ENCODE data around the gene ADAM12.

ADAM12 gene

GRCh38 chr10:126122881-126123280 is 265.4 kb downstream of the ADAM12 start:
- Histone ChIP-seq H3K36me3 (ENCODE audit: control insufficient read depth, insufficient read depth, low read length) (no peaks in the 10 kb centered on the region), H3K4me1 (ENCODE audit: control insufficient read depth, insufficient read depth, low read length) (no peaks in the 10 kb centered on the region), H3K9ac (ENCODE audit: low read length) (no peak overlapping the region), H3K4me3 (ENCODE audit: low read length) (no peak overlapping the region), H3K27ac (ENCODE audit: low read depth, low read length) (no peak overlapping the region), H3K27me3 (ENCODE audit: control insufficient read depth, insufficient read depth, low read length) (no peaks in the 10 kb centered on the region)

GRCh38 chr10:126119599-126119998 is 268.7 kb downstream of the ADAM12 start:
- no peaks in the 10 kb centered on the region for H3K4me1 ChIP-seq (ENCODE audit: control insufficient read depth, insufficient read depth, low read length)
- H3K9ac ChIP-seq (ENCODE audit: low read length), result no peak overlapping the region
- H3K27me3 ChIP-seq (ENCODE audit: control insufficient read depth, insufficient read depth, low read length), result no peaks in the 10 kb centered on the region
- no peaks in the 10 kb centered on the region for H3K36me3 ChIP-seq (ENCODE audit: control insufficient read depth, insufficient read depth, low read length)
- no peak overlapping the region for H3K27ac ChIP-seq (ENCODE audit: low read depth, low read length)
- H3K4me3 ChIP-seq (ENCODE audit: low read length), result no peak overlapping the region

- H3K36me3 ChIP-seq (ENCODE audit: control insufficient read depth, insufficient read depth, low read length), result no peaks in the 10 kb centered on the region
- H3K9ac ChIP-seq (ENCODE audit: low read length), result no peak overlapping the region
- no peaks in the 10 kb centered on the region for H3K4me1 ChIP-seq (ENCODE audit: control insufficient read depth, insufficient read depth, low read length)
- H3K4me3 ChIP-seq (ENCODE audit: low read length), result no peak overlapping the region
- no peaks in the 10 kb centered on the region for H3K27me3 ChIP-seq (ENCODE audit: control insufficient read depth, insufficient read depth, low read length)
- no peak overlapping the region for H3K27ac ChIP-seq (ENCODE audit: low read depth, low read length)
Observed at GRCh38 chr10:126118476-126118875, 269.8 kb downstream of the ADAM12 start.

GRCh38 chr10:126117196-126117595 is 271.1 kb downstream of the ADAM12 start:
- no peak overlapping the region for H3K4me3 ChIP-seq (ENCODE audit: low read length)
- H3K4me1 ChIP-seq (ENCODE audit: control insufficient read depth, insufficient read depth, low read length), result no peaks in the 10 kb centered on the region
- H3K27me3 ChIP-seq (ENCODE audit: control insufficient read depth, insufficient read depth, low read length), result no peaks in the 10 kb centered on the region
- no peaks in the 10 kb centered on the region for H3K36me3 ChIP-seq (ENCODE audit: control insufficient read depth, insufficient read depth, low read length)
- H3K9ac ChIP-seq (ENCODE audit: low read length), result no peak overlapping the region
- H3K27ac ChIP-seq (ENCODE audit: low read depth, low read length), result no peak overlapping the region

DNA sequence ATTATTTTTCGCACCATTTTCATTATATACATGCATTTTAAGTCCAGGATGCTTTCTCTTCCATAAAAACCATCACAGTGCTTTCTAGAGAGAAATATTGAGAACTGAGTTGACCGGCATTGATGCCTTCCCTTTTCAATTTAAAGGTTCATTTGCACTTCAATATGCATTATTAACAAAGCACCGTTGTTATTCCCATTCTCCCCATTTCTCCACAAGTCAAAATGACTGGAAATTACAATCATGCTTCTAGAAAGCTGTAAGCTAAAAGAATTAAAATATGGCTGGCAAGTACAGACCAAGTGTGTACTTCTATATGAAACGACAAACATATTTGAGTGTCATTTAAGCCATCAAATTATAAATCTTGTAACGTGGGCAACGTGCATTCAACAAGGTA is 272.4 kb downstream of the ADAM12 start:
- Histone ChIP-seq H3K4me1 (ENCODE audit: control insufficient read depth, insufficient read depth, low read length) (no peaks in the 10 kb centered on the region), H3K27me3 (ENCODE audit: control insufficient read depth, insufficient read depth, low read length) (no peaks in the 10 kb centered on the region), H3K36me3 (ENCODE audit: control insufficient read depth, insufficient read depth, low read length) (no peaks in the 10 kb centered on the region), H3K27ac (ENCODE audit: low read depth, low read length) (no peak overlapping the region), H3K9ac (ENCODE audit: low read length) (no peak overlapping the region), H3K4me3 (ENCODE audit: low read length) (no peak overlapping the region)

DNA sequence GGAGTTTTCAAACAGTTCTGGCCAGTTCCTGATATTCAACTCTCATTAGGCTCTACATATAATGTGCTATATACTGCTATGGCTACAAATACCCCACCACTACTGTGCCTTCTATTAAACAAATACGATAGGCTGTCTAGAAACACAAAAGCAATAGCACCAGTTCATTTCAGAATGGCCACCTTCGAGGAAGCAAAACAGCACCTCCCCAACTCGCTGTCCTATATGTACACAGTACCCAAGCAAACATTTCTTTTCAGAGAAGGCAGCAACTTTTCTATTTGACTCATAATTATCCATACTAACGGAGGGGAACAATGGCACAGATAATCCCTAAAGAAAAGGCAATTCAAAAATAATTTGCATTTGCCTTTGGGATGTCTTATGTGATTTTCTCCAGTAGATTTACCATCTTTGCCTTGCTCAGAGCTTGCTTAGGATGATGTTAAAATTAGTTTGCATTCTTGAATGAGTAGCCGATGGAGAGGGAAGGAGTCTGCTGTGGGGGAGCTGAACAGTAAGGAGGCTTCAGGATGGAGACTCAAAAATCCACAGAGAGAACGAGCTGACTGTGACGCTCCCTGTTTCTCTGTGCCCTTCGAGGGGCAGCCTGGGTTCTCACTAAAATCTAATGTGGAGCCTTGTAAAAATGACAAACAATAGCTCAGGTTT is 273.3 kb downstream of the ADAM12 start:
- no peak overlapping the region for H3K27ac ChIP-seq (ENCODE audit: low read depth, low read length)
- H3K4me3 ChIP-seq (ENCODE audit: low read length), result no peak overlapping the region
- H3K4me1 ChIP-seq (ENCODE audit: control insufficient read depth, insufficient read depth, low read length), result no peaks in the 10 kb centered on the region

GRCh38 chr10:126111516-126111915 is 276.8 kb downstream of the ADAM12 start:
- Histone ChIP-seq H3K27me3 (ENCODE audit: control insufficient read depth, insufficient read depth, low read length) (no peaks in the 10 kb centered on the region), H3K4me3 (ENCODE audit: low read length) (no peak overlapping the region), H3K27ac (ENCODE audit: low read depth, low read length) (no peak overlapping the region), H3K9ac (ENCODE audit: low read length) (no peak overlapping the region), H3K36me3 (ENCODE audit: control insufficient read depth, insufficient read depth, low read length) (no peaks in the 10 kb centered on the region), H3K4me1 (ENCODE audit: control insufficient read depth, insufficient read depth, low read length) (no peaks in the 10 kb centered on the region)

More for the DNA sequence above, 273.3 kb downstream of the ADAM12 start:
- H3K27me3 ChIP-seq (ENCODE audit: control insufficient read depth, insufficient read depth, low read length), result no peaks in the 10 kb centered on the region
- H3K9ac ChIP-seq (ENCODE audit: low read length), result no peak overlapping the region
- no peaks in the 10 kb centered on the region for H3K36me3 ChIP-seq (ENCODE audit: control insufficient read depth, insufficient read depth, low read length)

- Histone ChIP-seq H3K9ac (ENCODE audit: low read length) (no peak overlapping the region), H3K27me3 (ENCODE audit: control insufficient read depth, insufficient read depth, low read length) (no peaks in the 10 kb centered on the region), H3K27ac (ENCODE audit: low read depth, low read length) (no peak overlapping the region)
Observed at GRCh38 chr10:126110489-126111180, 277.6 kb downstream of the ADAM12 start.

GRCh38 chr10:126109893-126110292 is 278.4 kb downstream of the ADAM12 start:
- no peaks in the 10 kb centered on the region for H3K4me1 ChIP-seq (ENCODE audit: control insufficient read depth, insufficient read depth, low read length)
- no peaks in the 10 kb centered on the region for H3K36me3 ChIP-seq (ENCODE audit: control insufficient read depth, insufficient read depth, low read length)
- no peak overlapping the region for H3K27ac ChIP-seq (ENCODE audit: low read depth, low read length)
- no peak overlapping the region for H3K9ac ChIP-seq (ENCODE audit: low read length)
- H3K4me3 ChIP-seq (ENCODE audit: low read length), result no peak overlapping the region
- H3K27me3 ChIP-seq (ENCODE audit: control insufficient read depth, insufficient read depth, low read length), result no peaks in the 10 kb centered on the region

More at GRCh38 chr10:126110489-126111180, 277.6 kb downstream of the ADAM12 start:
- Histone ChIP-seq H3K4me3 (ENCODE audit: low read length) (no peak overlapping the region), H3K36me3 (ENCODE audit: control insufficient read depth, insufficient read depth, low read length) (no peaks in the 10 kb centered on the region), H3K4me1 (ENCODE audit: control insufficient read depth, insufficient read depth, low read length) (no peaks in the 10 kb centered on the region)

GRCh38 chr10:126108693-126109092 is 279.6 kb downstream of the ADAM12 start:
- Histone ChIP-seq H3K4me3 (ENCODE audit: low read length) (no peak overlapping the region), H3K4me1 (ENCODE audit: control insufficient read depth, insufficient read depth, low read length) (no peaks in the 10 kb centered on the region), H3K27me3 (ENCODE audit: control insufficient read depth, insufficient read depth, low read length) (no peaks in the 10 kb centered on the region), H3K27ac (ENCODE audit: low read depth, low read length) (no peak overlapping the region), H3K36me3 (ENCODE audit: control insufficient read depth, insufficient read depth, low read length) (no peaks in the 10 kb centered on the region), H3K9ac (ENCODE audit: low read length) (no peak overlapping the region)

GRCh38 chr10:126104767-126105166 is 283.5 kb downstream of the ADAM12 start:
- H3K9ac ChIP-seq (ENCODE audit: low read length), result no peak overlapping the region
- H3K36me3 ChIP-seq (ENCODE audit: control insufficient read depth, insufficient read depth, low read length), result no peaks in the 10 kb centered on the region
- H3K4me1 ChIP-seq (ENCODE audit: control insufficient read depth, insufficient read depth, low read length), result no peaks in the 10 kb centered on the region
- no peak overlapping the region for H3K27ac ChIP-seq (ENCODE audit: low read depth, low read length)
- H3K27me3 ChIP-seq (ENCODE audit: control insufficient read depth, insufficient read depth, low read length), result no peaks in the 10 kb centered on the region
- no peak overlapping the region for H3K4me3 ChIP-seq (ENCODE audit: low read length)

DNA sequence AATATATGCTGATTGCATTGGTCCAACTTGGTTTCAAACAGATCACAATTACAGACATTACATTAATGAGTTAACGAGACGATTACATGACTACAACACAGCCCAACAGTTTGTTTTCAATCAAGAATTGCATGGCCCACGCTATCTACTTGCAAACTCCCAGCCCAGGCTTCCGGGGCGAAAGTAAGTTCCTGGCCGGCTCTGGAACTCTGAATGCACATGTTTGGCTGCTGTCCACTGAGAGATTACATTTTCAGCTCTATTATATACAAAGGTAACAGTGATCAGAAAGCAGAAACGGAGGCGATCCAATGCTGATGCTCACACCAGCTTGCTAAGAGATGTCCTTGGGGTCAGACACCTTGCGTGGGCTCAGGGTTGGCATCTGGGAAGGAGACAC is 285.6 kb downstream of the ADAM12 start:
- Histone ChIP-seq H3K36me3 (ENCODE audit: control insufficient read depth, insufficient read depth, low read length) (no peaks in the 10 kb centered on the region), H3K27me3 (ENCODE audit: control insufficient read depth, insufficient read depth, low read length) (no peaks in the 10 kb centered on the region), H3K9ac (ENCODE audit: low read length) (no peak overlapping the region), H3K4me1 (ENCODE audit: control insufficient read depth, insufficient read depth, low read length) (no peaks in the 10 kb centered on the region), H3K4me3 (ENCODE audit: low read length) (no peak overlapping the region), H3K27ac (ENCODE audit: low read depth, low read length) (no peak overlapping the region)

DNA sequence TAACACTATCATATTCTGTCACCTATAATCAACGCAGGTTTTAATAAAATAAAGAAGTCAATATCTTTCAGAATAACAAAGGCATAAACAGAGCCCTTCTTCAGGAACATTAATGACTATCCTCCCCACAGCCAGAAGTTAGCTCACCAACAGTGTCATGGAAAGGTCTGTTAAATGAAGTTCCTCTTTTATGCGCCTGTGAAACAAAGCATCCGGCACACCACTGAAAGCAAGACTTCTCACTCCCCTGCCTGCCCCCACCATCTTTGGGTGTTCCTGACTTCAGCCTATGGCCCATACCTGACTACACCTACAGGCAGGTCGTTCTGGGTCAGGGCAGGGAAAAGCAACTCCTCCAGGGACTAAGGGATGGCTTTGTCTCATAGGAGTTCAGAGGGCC is 286.5 kb downstream of the ADAM12 start:
- no peak overlapping the region for H3K27ac ChIP-seq (ENCODE audit: low read depth, low read length)
- H3K9ac ChIP-seq (ENCODE audit: low read length), result no peak overlapping the region
- H3K4me1 ChIP-seq (ENCODE audit: control insufficient read depth, insufficient read depth, low read length), result no peaks in the 10 kb centered on the region
- H3K36me3 ChIP-seq (ENCODE audit: control insufficient read depth, insufficient read depth, low read length), result no peaks in the 10 kb centered on the region
- H3K4me3 ChIP-seq (ENCODE audit: low read length), result no peak overlapping the region
- H3K27me3 ChIP-seq (ENCODE audit: control insufficient read depth, insufficient read depth, low read length), result no peaks in the 10 kb centered on the region

All from rectal smooth muscle tissue (tissue), 1 donor.